Gastrocnemius medialis (tissue), 4 donors: ENCODE measurements around the gene ZNF641.

Experiments
- POLR2A ChIP-seq, 2 donors: fragments of 450-650 bp; IDR thresholded peaks; one replicate each; pipeline ENCODE4 v1.6.1; 2017; ENCODE audit warnings: antibody characterized with exemption in 2 of 2, mild to moderate bottlenecking in 2 of 2, moderate library complexity in 2 of 2
- TF ChIP-seq, protein P1 (sequence below), 5 experiments: fragments of 450-650 bp in 3 of 5; fragments of 200-600 bp in 2 of 5; sonication (generic) in 2 of 5; IDR thresholded peaks in 4 of 5; conservative IDR thresholded peaks in 1 of 5; 1 replicate in 4 of 5; 2 replicates in 1 of 5; pipeline ENCODE4 v1.5.1; 2016 to 2019; ENCODE audit warnings: antibody characterized with exemption in 5 of 5, mild to moderate bottlenecking in 3 of 5, moderate library complexity in 3 of 5

DNA sequence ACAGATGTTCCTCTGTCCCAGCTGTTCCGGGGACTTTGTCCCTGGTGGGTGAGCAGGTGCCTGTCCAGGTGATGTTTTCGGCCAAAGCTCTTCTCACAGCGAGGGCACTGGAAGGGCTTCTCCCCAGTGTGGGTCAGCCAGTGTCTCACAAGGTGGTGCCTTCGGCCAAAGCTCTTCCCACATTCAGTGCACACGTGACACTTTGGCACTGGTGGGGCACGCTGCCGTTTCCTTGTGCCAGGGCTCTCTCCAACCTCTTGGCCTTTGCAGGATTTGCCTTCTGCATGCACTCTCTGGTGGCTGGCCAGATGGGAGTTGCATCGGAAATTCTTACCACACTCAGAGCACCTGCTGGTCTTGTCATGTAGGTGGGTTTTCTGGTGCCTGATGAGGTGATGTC is 7.7 kb downstream of the ZNF641 start:
- TF ChIP-seq, protein P1, sequence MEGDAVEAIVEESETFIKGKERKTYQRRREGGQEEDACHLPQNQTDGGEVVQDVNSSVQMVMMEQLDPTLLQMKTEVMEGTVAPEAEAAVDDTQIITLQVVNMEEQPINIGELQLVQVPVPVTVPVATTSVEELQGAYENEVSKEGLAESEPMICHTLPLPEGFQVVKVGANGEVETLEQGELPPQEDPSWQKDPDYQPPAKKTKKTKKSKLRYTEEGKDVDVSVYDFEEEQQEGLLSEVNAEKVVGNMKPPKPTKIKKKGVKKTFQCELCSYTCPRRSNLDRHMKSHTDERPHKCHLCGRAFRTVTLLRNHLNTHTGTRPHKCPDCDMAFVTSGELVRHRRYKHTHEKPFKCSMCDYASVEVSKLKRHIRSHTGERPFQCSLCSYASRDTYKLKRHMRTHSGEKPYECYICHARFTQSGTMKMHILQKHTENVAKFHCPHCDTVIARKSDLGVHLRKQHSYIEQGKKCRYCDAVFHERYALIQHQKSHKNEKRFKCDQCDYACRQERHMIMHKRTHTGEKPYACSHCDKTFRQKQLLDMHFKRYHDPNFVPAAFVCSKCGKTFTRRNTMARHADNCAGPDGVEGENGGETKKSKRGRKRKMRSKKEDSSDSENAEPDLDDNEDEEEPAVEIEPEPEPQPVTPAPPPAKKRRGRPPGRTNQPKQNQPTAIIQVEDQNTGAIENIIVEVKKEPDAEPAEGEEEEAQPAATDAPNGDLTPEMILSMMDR (IDR thresholded peaks at IDR 0.05 in 4 of 5, conservative IDR thresholded peaks at IDR 0.05 in 1 of 5) = no peak
- TF ChIP-seq POLR2A (IDR thresholded peaks at IDR 0.05) = no peak
